ENCODE measurements around the gene HOMER3. TPM values are rescaled to one million over a fixed set of nuclear protein-coding genes. Genes with fewer than 3 reads are reported as not detected.

The HOMER3 gene
- 0.29 and 0.75 TPM in 2 replicates for total RNA-seq

DNA sequence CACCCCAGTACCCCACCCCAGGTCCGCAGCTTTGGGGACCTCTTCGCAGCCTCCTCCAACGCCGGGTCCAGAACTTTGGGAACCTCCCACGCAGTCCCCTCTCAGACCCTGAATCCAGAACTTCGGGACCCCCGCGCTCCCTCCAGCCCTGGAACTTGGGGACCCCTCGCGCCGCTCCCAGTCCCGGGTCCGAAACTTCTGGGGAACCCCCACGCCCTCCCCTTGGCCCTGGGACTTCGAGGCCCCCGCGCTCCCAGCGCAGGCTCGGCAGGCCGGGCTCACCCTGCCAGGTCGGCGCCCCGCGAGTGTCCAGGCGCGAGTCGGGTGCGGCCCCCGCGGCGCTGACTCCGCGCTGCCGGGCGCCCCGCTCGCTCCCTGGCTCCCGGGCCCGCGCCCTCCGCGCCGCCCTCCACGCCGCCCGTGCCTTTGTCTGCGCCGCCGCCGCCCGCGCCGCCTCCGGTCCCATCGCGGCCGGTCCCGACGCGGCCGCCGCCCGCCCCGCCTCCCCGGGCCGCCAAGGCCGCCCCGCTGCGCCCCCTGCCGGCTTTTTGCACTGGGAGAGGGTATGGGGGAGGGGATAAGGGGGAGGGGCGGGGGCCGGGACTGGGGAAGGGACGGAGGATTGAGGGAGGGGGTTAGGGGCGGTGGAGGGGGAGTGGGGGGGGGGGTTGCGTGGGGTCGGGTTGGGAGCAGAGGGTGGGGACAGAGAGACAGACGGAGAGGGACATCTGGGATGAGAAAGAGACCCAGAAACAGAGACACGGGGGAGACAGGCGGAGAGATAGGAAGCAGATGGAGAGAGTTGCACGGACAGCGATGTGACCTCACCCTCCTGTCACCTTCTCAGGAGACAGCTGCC is at the start of gene HOMER3:
TSS of gene HOMER3 (minus strand) at position 449 of the 859 bp plus-strand sequence. CDS start 2,235 bp downstream, outside the sequence.
- no peak within 1 kb of the TSS for H3K27ac Mint-ChIP-seq
- no peaks in the 10 kb centered on the region for H3K4me1 Mint-ChIP-seq (ENCODE audit: low read depth)
- no peaks in the 10 kb centered on the region for H3K36me3 Mint-ChIP-seq (ENCODE audit: low read depth)
- no peaks in the 10 kb centered on the region for H3K9me3 Mint-ChIP-seq
- peak; percentile 68 for DNase-seq (ENCODE audit: low spot score)
- peaks cover 45% of the 10 kb centered on the region for H3K27me3 Mint-ChIP-seq (ENCODE audit: insufficient read depth)
- intact Hi-C loops (cut with micrococcal nuclease) = loop anchor here (1.0 kb wide), 1 partner anchor 9 kb away; no protein-coding TSS in a partner anchor
- peak within 1 kb of the TSS; percentile 22 for H3K4me3 Mint-ChIP-seq

DNA sequence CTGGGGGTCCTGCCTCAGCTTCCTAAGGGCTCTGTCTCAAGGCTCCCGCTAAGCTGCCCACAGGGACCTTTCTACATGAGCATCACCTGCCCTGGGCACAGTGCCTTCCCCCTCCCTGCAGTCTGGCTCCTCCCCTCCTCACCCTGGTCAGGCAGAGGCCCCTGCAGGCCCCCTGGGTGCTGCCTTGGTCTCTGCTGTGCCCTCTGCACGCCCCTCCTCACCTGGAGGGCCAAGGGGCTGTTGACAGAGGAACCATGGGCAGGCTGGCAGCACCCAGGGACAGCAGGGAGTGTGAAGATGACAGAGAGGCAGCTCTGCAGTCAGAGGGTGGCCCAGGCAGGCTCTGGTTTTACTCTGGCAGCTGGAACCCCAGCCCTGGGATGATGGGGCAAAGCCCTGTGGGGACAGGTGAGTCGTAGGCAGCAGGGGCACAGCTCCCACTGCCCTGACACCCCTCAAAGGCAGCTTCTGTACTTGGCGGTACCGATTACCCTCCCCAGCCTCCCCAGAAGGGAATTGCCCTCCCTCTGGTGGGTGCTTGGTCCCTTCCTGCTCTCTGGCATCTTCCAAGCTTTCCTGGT is 49.2 kb upstream of the HOMER3 start:
- DNase-seq (ENCODE audit: low spot score) = no peak
- peaks cover 15% of the 10 kb centered on the region for H3K27me3 Mint-ChIP-seq (ENCODE audit: insufficient read depth)
- H3K36me3 Mint-ChIP-seq (ENCODE audit: low read depth) = peaks cover 17% of the 10 kb centered on the region
- no peaks in the 10 kb centered on the region for H3K9me3 Mint-ChIP-seq
- no peak overlapping the region for H3K4me3 Mint-ChIP-seq
- intact Hi-C loops (cut with micrococcal nuclease) = no loop called here
- no peak overlapping the region for H3K27ac Mint-ChIP-seq
- no peaks in the 10 kb centered on the region for H3K4me1 Mint-ChIP-seq (ENCODE audit: low read depth)

DNA sequence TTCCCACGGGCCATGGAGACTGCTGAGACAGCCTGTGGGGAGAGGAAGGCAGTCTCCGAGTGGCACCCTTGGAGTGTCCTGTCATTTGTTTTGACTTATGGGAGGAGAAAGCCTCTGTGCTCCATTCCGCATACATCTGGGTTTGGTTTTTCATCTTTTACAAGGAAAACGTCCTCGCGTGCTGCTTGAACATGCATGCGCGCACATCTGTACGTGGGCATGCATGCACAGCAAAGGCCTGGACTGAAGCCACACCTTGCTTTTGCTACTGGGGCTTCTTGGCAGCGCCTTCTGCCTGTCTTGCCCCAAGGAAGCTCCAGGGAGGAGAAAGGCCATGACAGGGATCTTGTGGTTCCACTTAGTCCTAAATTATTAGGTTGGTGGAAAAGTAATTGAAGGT is 48.3 kb upstream of the HOMER3 start:
- Mint-ChIP-seq H3K27me3 (ENCODE audit: insufficient read depth) (peaks cover 23% of the 10 kb centered on the region), H3K36me3 (ENCODE audit: low read depth) (peaks cover 16% of the 10 kb centered on the region), H3K4me1 (ENCODE audit: low read depth) (no peaks in the 10 kb centered on the region), H3K9me3 (no peaks in the 10 kb centered on the region), H3K27ac (no peak overlapping the region), H3K4me3 (no peak overlapping the region)
- intact Hi-C loops (cut with micrococcal nuclease) = no loop called here
- no peak for DNase-seq (ENCODE audit: low spot score)

DNA sequence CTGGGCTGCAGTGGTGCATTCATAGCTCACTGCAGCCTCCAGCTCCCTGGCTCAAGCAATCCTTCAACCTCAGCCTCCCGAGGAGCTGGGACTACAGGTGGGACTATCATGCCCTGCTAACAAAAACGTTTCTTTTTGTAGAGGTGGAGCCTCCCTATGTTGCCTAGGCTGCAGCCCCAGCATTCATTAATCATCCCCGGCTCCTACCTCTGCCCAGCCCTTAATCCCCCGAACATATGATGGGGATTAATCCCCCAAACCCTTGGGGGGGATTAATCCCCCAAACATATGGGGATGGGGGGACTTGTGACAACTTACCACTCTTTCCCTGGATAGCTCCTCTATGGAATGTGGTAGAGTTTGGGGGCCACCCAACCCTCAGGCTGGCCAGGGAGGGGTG is 46.4 kb upstream of the HOMER3 start:
- H3K4me1 Mint-ChIP-seq (ENCODE audit: low read depth) = no peaks in the 10 kb centered on the region
- intact Hi-C loops (cut with micrococcal nuclease) = no loop called here
- no peaks in the 10 kb centered on the region for H3K9me3 Mint-ChIP-seq
- peaks cover 28% of the 10 kb centered on the region for H3K27me3 Mint-ChIP-seq (ENCODE audit: insufficient read depth)
- H3K27ac Mint-ChIP-seq = no peak overlapping the region
- peaks cover 2% of the 10 kb centered on the region for H3K36me3 Mint-ChIP-seq (ENCODE audit: low read depth)
- DNase-seq (ENCODE audit: low spot score) = no peak
- no peak overlapping the region for H3K4me3 Mint-ChIP-seq

DNA sequence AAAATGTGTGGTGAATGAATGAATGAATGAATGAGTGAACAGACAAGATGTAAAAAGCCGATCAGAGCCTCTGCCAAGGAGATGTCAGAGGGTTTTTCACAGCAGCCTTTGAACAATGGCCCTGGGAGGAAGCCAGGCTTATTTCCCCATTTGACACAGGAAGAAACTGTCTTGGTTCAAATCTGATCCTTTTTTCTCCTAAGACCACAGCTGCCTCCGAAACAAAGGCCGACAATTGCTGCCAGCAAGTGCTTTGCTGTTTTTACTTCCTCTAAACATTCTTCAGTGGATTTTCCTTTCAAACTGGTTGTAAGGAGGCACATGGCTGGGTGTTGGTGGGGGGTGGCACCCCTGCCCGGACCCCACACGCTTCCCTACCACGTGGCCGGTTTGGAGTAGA is 44.2 kb upstream of the HOMER3 start:
- Mint-ChIP-seq H3K4me1 (ENCODE audit: low read depth) (no peaks in the 10 kb centered on the region), H3K36me3 (ENCODE audit: low read depth) (no peaks in the 10 kb centered on the region), H3K27ac (no peak overlapping the region), H3K27me3 (ENCODE audit: insufficient read depth) (peaks cover 30% of the 10 kb centered on the region), H3K9me3 (no peaks in the 10 kb centered on the region), H3K4me3 (no peak overlapping the region)
- intact Hi-C loops (cut with micrococcal nuclease) = no loop called here
- no peak for DNase-seq (ENCODE audit: low spot score)

DNA sequence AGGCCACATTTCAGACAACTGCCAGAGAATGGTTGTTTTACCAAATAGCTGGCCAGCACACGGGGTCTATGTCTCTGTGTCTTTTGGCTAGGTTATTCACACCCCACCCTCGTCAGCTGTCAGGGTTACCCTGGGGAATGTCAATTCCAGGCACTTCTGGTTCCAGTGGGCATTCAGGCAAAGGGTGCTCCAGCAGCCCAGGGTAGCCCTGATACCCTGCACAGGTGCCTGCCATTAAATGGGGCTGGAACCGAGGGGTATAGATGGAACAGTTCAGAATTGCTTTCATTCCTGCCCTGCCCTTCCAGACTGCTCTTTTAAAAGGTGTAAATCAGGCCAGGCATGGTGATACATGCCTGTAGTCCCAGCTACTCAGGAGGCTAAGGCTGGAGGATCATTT is 43.2 kb upstream of the HOMER3 start:
- H3K27me3 Mint-ChIP-seq (ENCODE audit: insufficient read depth) = peaks cover 30% of the 10 kb centered on the region
- H3K9me3 Mint-ChIP-seq = no peaks in the 10 kb centered on the region
- intact Hi-C loops (cut with micrococcal nuclease) = no loop called here

DNA sequence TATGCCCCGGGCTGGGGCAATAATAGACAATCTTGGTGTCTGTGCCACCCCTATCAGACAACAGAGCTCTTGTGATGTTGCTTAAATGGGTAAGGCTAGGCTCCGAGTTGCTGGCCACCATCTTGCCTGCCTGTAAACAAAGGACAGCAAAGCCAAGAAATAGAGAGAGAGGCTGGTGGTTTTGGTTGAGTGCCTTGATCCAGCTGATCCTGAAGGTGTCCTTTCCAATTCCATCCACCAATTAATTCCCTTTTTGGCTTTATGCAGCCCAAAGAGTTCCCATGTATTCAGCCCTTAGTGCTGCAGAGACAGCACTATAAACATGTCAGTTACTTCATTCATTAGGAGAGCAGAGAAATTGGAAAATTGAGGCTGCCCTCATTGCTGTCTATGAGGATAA is 41.7 kb upstream of the HOMER3 start:
- no peak for DNase-seq (ENCODE audit: low spot score)
- Mint-ChIP-seq H3K27ac (no peak overlapping the region), H3K27me3 (ENCODE audit: insufficient read depth) (peaks cover 30% of the 10 kb centered on the region), H3K4me3 (no peak overlapping the region), H3K9me3 (no peaks in the 10 kb centered on the region), H3K36me3 (ENCODE audit: low read depth) (no peaks in the 10 kb centered on the region), H3K4me1 (ENCODE audit: low read depth) (no peaks in the 10 kb centered on the region)
- intact Hi-C loops (cut with micrococcal nuclease) = no loop called here

More for the DNA sequence above, 43.2 kb upstream of the HOMER3 start:
- no peak for DNase-seq (ENCODE audit: low spot score)
- Mint-ChIP-seq H3K4me3 (no peak overlapping the region), H3K36me3 (ENCODE audit: low read depth) (no peaks in the 10 kb centered on the region), H3K4me1 (ENCODE audit: low read depth) (no peaks in the 10 kb centered on the region), H3K27ac (no peak overlapping the region)

DNA sequence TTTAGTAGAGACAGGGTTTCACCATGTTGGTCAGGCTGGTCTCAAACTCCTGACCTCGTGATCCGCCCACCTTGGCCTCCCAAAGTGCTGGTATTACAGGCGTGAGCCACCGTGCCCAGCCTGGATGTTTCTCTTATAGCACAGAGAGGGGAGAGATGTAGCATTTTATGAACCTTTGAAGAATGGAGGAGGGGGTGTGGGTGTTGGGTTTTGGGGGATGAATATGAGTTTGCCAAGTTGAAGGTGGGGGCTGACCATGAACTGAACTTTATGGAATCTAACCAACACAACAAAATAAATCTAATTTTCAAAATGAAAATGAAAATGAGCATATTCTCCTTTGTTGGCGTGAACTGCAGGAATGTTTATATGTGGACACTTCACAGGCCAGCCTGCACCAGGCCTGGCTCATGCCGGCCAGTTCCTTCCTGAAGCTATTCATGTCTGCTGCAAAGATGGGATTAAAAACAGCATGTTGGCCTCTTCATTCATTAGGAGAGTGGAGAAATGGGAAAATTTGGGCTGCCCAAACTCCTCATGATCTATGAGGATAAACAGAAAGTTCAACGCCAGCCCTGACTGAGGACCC is 39.5 kb upstream of the HOMER3 start:
- peaks cover 17% of the 10 kb centered on the region for H3K27me3 Mint-ChIP-seq (ENCODE audit: insufficient read depth)
- H3K36me3 Mint-ChIP-seq (ENCODE audit: low read depth) = no peaks in the 10 kb centered on the region
- H3K4me3 Mint-ChIP-seq = no peak overlapping the region
- no peaks in the 10 kb centered on the region for H3K4me1 Mint-ChIP-seq (ENCODE audit: low read depth)
- intact Hi-C loops (cut with micrococcal nuclease) = no loop called here
- DNase-seq (ENCODE audit: low spot score) = no peak
- H3K27ac Mint-ChIP-seq = no peak overlapping the region
- H3K9me3 Mint-ChIP-seq = no peaks in the 10 kb centered on the region

DNA sequence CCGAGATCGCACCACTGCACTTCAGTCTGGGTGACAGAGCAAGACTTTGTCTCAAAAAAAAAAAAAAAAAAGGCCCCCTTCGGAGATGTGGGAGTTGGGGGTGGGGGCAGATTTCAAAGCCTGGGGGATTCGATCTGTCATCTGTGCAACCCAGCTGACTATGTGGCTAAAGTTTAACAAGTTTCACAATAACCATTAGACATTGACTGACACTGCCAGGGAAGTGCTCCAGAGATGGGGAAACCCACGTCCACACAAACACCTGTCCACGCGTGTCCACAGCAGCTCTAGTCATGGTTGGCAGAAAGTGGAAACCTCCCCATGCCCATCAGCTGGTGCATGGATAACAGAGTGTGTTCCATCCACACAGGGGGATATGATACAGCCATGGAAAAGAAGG is 37.6 kb upstream of the HOMER3 start:
- intact Hi-C loops (cut with micrococcal nuclease) = no loop called here
- Mint-ChIP-seq H3K27me3 (ENCODE audit: insufficient read depth) (peaks cover 2% of the 10 kb centered on the region), H3K27ac (no peak overlapping the region), H3K36me3 (ENCODE audit: low read depth) (no peaks in the 10 kb centered on the region), H3K4me3 (no peak overlapping the region), H3K4me1 (ENCODE audit: low read depth) (no peaks in the 10 kb centered on the region), H3K9me3 (no peaks in the 10 kb centered on the region)
- no peak for DNase-seq (ENCODE audit: low spot score)

DNA sequence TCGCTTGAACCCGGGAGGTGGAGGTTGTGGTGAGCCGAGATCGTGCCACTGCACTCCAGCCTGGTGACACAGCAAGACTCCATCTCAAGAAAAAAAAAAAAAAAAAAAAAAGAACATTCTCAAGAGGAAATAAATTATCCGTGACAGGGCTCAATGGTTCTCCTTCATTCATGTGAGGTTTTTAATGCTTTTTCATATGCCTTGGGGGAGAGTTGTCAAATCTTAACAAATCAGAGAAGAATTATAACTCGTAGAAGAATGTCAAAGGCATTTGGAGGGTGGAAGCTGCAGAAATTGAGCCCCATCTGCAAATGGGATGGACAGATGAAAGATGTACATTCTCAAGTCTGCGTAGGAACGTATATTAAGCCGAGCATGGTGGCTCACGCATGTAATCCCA is 34.9 kb upstream of the HOMER3 start:
- H3K27ac Mint-ChIP-seq = no peak overlapping the region
- H3K9me3 Mint-ChIP-seq = no peaks in the 10 kb centered on the region
- no peaks in the 10 kb centered on the region for H3K4me1 Mint-ChIP-seq (ENCODE audit: low read depth)
- intact Hi-C loops (cut with micrococcal nuclease) = no loop called here
- H3K4me3 Mint-ChIP-seq = no peak overlapping the region
- H3K27me3 Mint-ChIP-seq (ENCODE audit: insufficient read depth) = no peaks in the 10 kb centered on the region
- no peak for DNase-seq (ENCODE audit: low spot score)
- no peaks in the 10 kb centered on the region for H3K36me3 Mint-ChIP-seq (ENCODE audit: low read depth)

DNA sequence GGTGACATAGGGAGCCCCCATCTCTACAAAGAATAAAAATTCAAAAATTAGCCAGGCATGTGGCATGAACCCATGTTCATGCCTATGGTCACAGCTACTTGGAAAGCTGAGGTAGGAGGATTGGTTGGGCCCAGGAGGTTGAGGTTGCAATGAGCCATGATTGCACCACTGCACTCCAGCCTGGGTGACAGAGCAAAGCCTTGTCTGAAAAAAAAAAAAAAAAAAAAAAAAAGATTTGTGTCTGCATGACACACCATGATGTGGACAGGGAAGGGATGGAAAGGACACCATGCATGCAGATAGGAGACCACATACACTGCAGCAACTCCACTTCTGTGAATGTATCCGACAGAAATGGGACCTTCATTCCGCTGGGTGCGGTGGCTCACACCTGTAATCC is 34.0 kb upstream of the HOMER3 start:
- H3K27me3 Mint-ChIP-seq (ENCODE audit: insufficient read depth) = no peaks in the 10 kb centered on the region
- H3K9me3 Mint-ChIP-seq = no peaks in the 10 kb centered on the region
- no peak overlapping the region for H3K4me3 Mint-ChIP-seq
- no peak for DNase-seq (ENCODE audit: low spot score)
- intact Hi-C loops (cut with micrococcal nuclease) = no loop called here
- H3K36me3 Mint-ChIP-seq (ENCODE audit: low read depth) = no peaks in the 10 kb centered on the region
- no peaks in the 10 kb centered on the region for H3K4me1 Mint-ChIP-seq (ENCODE audit: low read depth)
- no peak overlapping the region for H3K27ac Mint-ChIP-seq

DNA sequence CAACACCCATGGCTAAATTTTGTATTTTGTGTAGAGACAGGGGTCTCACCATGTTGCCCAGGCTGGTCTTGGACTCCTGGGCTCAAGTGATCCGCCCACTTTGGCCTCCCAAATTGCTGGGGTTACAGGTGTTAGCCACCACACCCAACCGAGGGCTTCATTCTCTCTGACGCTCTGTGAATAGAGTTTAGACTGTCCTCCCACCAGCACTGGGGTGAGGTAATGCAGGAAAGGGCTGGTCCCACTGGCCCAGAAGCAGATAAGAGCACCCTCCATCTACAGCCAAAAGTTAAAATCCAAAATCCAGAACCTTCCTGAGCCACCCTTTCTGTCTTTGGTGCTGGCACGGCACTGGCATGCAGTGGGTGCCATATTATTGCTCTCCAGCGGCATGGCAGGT is 31.8 kb upstream of the HOMER3 start:
- Mint-ChIP-seq H3K4me3 (no peak overlapping the region), H3K9me3 (no peaks in the 10 kb centered on the region), H3K4me1 (ENCODE audit: low read depth) (no peaks in the 10 kb centered on the region), H3K27me3 (ENCODE audit: insufficient read depth) (no peaks in the 10 kb centered on the region), H3K36me3 (ENCODE audit: low read depth) (no peaks in the 10 kb centered on the region), H3K27ac (no peak overlapping the region)
- intact Hi-C loops (cut with micrococcal nuclease) = no loop called here
- DNase-seq (ENCODE audit: low spot score) = no peak

DNA sequence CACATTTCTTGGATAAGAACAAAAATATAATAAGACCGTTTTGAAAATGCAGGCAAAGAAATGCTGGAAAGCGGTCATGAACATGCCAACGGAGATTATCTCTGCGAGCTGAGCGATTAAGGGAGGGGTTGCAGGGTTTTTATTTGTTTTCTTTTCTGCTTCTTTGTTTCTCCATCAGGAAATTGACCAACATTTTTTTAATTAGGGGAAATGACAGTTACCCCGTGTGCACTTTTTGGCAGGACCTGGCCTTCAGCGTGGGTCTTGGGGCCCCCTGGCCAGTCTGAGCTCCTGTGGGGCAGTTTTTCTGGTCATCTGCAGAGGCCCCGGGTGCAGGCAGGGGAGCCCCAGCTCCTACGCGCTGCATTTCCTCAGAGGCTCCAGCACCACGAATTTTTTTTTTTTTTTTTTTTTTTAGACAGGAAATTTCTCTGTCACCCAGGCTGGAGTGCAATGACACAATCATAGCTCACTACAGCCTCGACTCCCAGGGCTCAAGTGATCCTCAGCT is 31.3 kb upstream of the HOMER3 start:
- H3K9me3 Mint-ChIP-seq = no peaks in the 10 kb centered on the region
- H3K4me1 Mint-ChIP-seq (ENCODE audit: low read depth) = no peaks in the 10 kb centered on the region
- intact Hi-C loops (cut with micrococcal nuclease) = no loop called here
- DNase-seq (ENCODE audit: low spot score) = no peak
- no peaks in the 10 kb centered on the region for H3K36me3 Mint-ChIP-seq (ENCODE audit: low read depth)
- no peaks in the 10 kb centered on the region for H3K27me3 Mint-ChIP-seq (ENCODE audit: insufficient read depth)
- H3K27ac Mint-ChIP-seq = no peak overlapping the region
- H3K4me3 Mint-ChIP-seq = no peak overlapping the region
